Calu3 (cell line): ENCODE results near the gene GTF2IRD1. TPM values are rescaled to one million over a fixed set of nuclear protein-coding genes. Genes with fewer than 3 reads are reported as not detected.
"Not testable (repeated sequence)": the region's sequence is repeated elsewhere in the genome, so short reads cannot be mapped to it uniquely, and the experiment has no call there.

Experiments
- BruUV-seq: library from RNA; stranded (reverse); fragments of 400-500 nt; replicated peaks from 2 replicates; lab custom pipeline; 2021; lab: Mats Ljungman, UMichigan
- CTCF ChIA-PET: fragments of 300-600 bp; sonication (Branson Sonifier 250); formaldehyde crosslinking; loops from one replicate; lab custom pipeline; 2022; ENCODE audit warnings: antibody characterized with exemption; lab: Charles Lee
- DNase-seq: peaks from one replicate; pipeline ENCODE4 v3.0.0; 2022
- H3K27ac Mint-ChIP-seq: one replicate; pipeline ENCODE4 v1.8.0; 2022; ENCODE audit warnings: mixed read lengths; ENCODE audit not compliant: unreplicated experiment
- H3K27me3 Mint-ChIP-seq: one replicate; pipeline ENCODE4 v1.8.0; 2022; ENCODE audit warnings: mixed read lengths; ENCODE audit not compliant: unreplicated experiment
- H3K36me3 Mint-ChIP-seq: one replicate; pipeline ENCODE4 v1.8.0; 2022; ENCODE audit warnings: mild to moderate bottlenecking, moderate library complexity, mixed read lengths; ENCODE audit not compliant: insufficient read depth, unreplicated experiment
- H3K4me1 Mint-ChIP-seq: one replicate; pipeline ENCODE4 v1.8.0; 2022; ENCODE audit warnings: mild to moderate bottlenecking, low read depth, mixed read lengths; ENCODE audit not compliant: unreplicated experiment
- H3K4me3 Mint-ChIP-seq: one replicate; pipeline ENCODE4 v1.8.0; 2022; ENCODE audit warnings: mild to moderate bottlenecking, low read depth, moderate library complexity, mixed read lengths; ENCODE audit not compliant: unreplicated experiment
- H3K9me3 Mint-ChIP-seq: one replicate; pipeline ENCODE4 v1.8.0; 2022; ENCODE audit warnings: low read depth, mixed read lengths; ENCODE audit not compliant: unreplicated experiment
- intact Hi-C: fragments of 100-400 bp; cut with micrococcal nuclease; formaldehyde crosslinking; loops from one replicate; pipeline ENCODE4 v1.10.0; 2022; ENCODE audit not compliant: unreplicated experiment
- total RNA-seq: library from RNA; stranded (reverse); gene quantifications from 2 replicates; pipeline ENCODE4 v1.2.3, GENCODE V29; 2022
- TF ChIP-seq, protein P1 (sequence below): fragments of 200-600 bp; IDR thresholded peaks from one replicate; pipeline ENCODE4 v1.8.0; 2022; ENCODE audit warnings: antibody characterized with exemption; ENCODE audit not compliant: unreplicated experiment

The GTF2IRD1 gene
- total RNA-seq, 1 experiment from 2014 or later: 29.2 TPM

DNA sequence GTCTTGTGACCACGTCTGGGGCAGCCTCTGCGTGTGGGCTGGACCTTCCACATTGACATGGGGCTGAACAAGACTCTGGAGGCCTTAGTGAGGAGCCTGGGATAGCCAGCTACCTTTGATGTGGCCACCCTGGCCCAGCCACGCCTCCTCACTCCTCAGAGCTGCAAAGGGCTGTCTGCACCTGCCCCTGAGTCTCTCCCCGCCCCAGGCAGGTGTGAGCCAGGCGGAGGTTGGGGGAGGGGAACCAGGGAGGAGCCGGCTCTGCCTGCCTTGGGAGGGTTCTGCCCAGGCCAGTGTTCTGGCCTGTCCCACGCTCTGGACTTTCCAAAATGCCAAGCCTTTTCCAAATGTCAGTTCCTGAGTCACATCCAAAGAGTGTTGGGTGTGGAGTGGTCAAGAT, 72.2 kb downstream of the GTF2IRD1 start:
- intact Hi-C loops: loop anchor here (10.0 kb wide), 1 partner anchor 111 kb away; no protein-coding TSS in a partner anchor
- Mint-ChIP-seq H3K27me3 (no peaks in the 10 kb centered on the region), H3K36me3 (peaks cover 14% of the 10 kb centered on the region), H3K9me3 (no peaks in the 10 kb centered on the region), H3K27ac (no peak overlapping the region), H3K4me3 (no peak overlapping the region), H3K4me1 (no peaks in the 10 kb centered on the region)
- BruUV-seq: no TSS peak
- TF ChIP-seq, protein P1, sequence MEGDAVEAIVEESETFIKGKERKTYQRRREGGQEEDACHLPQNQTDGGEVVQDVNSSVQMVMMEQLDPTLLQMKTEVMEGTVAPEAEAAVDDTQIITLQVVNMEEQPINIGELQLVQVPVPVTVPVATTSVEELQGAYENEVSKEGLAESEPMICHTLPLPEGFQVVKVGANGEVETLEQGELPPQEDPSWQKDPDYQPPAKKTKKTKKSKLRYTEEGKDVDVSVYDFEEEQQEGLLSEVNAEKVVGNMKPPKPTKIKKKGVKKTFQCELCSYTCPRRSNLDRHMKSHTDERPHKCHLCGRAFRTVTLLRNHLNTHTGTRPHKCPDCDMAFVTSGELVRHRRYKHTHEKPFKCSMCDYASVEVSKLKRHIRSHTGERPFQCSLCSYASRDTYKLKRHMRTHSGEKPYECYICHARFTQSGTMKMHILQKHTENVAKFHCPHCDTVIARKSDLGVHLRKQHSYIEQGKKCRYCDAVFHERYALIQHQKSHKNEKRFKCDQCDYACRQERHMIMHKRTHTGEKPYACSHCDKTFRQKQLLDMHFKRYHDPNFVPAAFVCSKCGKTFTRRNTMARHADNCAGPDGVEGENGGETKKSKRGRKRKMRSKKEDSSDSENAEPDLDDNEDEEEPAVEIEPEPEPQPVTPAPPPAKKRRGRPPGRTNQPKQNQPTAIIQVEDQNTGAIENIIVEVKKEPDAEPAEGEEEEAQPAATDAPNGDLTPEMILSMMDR: no peak
- DNase-seq: no peak
- CTCF ChIA-PET: interaction anchor here (0.6 kb wide), 1 partner anchor 462 kb away, joined by 3 read pairs; no protein-coding TSS in a partner anchor

DNA sequence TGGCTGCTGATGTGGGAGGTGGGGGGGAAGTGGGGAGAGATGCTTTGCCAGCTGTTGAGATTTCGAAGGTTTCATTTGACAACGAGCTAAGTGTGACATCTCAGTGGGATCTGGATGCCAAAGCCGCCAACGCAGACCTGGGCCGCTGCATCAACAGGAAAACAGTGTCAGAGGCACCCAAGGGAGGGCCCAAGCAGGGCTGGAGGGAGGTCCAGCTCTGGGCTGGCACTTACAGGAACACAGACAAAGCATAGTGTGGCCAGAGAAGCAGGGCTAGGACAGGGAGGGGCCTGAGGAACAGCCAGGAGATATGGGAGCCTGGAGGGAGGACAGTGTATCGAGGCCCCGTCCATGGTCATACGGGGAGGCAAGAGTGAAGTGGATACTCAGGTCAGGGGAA, 73.1 kb downstream of the GTF2IRD1 start:
- CTCF ChIA-PET: interaction anchor here (0.5 kb wide), 1 partner anchor 79 kb away, joined by 5 read pairs; no protein-coding TSS in a partner anchor
- TF ChIP-seq, protein P1: no peak
- no peak overlapping the region for H3K4me3 Mint-ChIP-seq
- H3K4me1 Mint-ChIP-seq: no peaks in the 10 kb centered on the region
- no peaks in the 10 kb centered on the region for H3K9me3 Mint-ChIP-seq
- peaks cover 14% of the 10 kb centered on the region for H3K36me3 Mint-ChIP-seq
- no peak overlapping the region for H3K27ac Mint-ChIP-seq
- no TSS peak for BruUV-seq
- DNase-seq: no peak
- intact Hi-C loops: loop anchor here (10.0 kb wide), 1 partner anchor 112 kb away; no protein-coding TSS in a partner anchor
- no peaks in the 10 kb centered on the region for H3K27me3 Mint-ChIP-seq

DNA sequence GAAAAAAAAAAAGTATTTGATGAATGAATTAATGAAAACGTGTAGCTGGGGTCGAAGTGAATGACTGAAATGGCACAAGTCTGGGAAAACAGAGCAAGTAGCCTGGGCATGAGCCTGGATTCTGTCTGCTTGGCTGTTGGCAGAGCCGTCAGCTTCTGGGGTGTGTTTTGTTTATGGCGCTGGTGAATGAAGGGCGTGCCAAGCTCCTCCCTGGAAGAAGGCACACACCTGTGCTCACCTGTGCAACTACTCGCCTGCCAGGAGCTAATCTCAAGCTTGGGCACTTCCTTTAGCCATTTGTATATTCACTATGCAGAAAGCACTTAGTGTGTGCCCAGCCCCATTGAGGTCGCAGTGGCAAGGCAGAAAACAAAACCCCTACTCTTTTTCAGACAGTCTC, 74.1 kb downstream of the GTF2IRD1 start:
- TF ChIP-seq, protein P1: no peak
- no peak overlapping the region for H3K27ac Mint-ChIP-seq
- no peaks in the 10 kb centered on the region for H3K4me1 Mint-ChIP-seq
- H3K27me3 Mint-ChIP-seq: no peaks in the 10 kb centered on the region
- peaks cover 14% of the 10 kb centered on the region for H3K36me3 Mint-ChIP-seq
- intact Hi-C loops: loop anchor here (10.0 kb wide), 1 partner anchor 113 kb away; no protein-coding TSS in a partner anchor
- no peaks in the 10 kb centered on the region for H3K9me3 Mint-ChIP-seq
- no peak for DNase-seq
- no peak overlapping the region for H3K4me3 Mint-ChIP-seq
- CTCF ChIA-PET: interaction anchor here (0.6 kb wide), 1 partner anchor 59 kb away, joined by 5 read pairs; no protein-coding TSS in a partner anchor
- no TSS peak for BruUV-seq

DNA sequence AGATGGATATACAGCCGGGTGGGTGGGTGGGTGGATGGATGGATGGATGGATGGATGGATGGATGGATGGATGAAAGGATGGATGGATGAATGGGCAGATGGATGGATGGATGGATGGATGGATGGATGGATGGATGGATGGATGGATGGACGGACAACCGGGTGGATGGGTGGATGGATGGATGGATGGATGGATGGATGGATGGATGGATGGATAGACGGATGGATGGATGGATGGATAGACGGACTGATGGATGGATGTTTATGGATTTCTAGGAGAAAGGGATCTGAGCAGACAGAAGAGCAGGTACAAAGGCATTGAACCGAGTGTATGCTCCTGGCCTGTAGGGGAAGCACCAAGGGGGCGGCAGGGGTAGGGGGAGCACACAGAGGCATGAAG, 75.1 kb downstream of the GTF2IRD1 start:
- H3K9me3 Mint-ChIP-seq, H3K36me3 Mint-ChIP-seq, DNase-seq, BruUV-seq, H3K27me3 Mint-ChIP-seq, CTCF ChIA-PET, H3K27ac Mint-ChIP-seq, H3K4me1 Mint-ChIP-seq, H3K4me3 Mint-ChIP-seq: not testable (repeated sequence)
- intact Hi-C loops: loop anchor here (10.0 kb wide), 1 partner anchor 114 kb away; no protein-coding TSS in a partner anchor

DNA sequence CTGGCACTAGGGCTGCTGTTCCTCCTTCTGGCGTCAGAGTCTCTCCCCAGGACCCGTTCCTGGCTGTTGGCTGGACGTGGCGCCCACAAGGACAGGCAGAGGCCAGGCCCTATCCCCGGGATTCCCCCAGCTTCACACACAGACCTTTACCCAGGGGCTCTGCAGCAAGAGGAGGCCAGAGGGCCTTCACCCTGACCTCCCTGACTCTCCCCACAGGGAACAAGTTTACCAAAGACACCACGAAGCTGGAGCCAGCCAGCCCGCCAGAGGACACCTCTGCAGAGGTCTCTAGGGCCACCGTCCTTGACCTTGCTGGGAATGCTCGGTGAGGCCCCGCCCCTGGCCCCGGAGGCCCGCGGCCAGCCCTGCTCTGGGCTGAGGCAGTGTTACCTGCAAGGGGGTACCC, 82.2 kb downstream of the GTF2IRD1 start:
- CTCF ChIA-PET: no interaction called here
- DNase-seq: no peak
- no peaks in the 10 kb centered on the region for H3K9me3 Mint-ChIP-seq
- BruUV-seq: no TSS peak
- H3K27ac Mint-ChIP-seq: no peak overlapping the region
- peaks cover 5% of the 10 kb centered on the region for H3K36me3 Mint-ChIP-seq
- H3K27me3 Mint-ChIP-seq: no peaks in the 10 kb centered on the region
- TF ChIP-seq, protein P1: no peak
- intact Hi-C loops: no loop called here
- H3K4me1 Mint-ChIP-seq: no peaks in the 10 kb centered on the region
- H3K4me3 Mint-ChIP-seq: no peak overlapping the region

DNA sequence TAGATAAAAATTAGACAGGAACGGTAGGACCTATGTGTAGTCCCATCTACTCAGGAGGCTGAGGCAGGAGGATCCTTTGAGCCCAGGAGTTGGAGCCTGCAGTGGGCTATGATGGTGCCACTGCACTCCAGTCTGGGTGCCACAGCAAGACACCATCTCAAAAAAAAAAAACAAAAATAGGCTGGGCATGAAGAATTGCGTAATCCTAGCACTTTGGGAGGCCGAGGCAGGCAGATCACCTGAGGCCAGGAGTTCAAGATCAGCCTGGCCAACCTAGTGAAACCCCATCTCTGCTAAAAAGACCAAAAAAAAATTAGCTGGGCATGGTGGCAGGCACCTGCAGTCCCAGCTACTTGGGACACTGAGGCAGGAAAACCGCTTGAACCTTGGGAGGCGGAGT, 88.2 kb downstream of the GTF2IRD1 start:
- CTCF ChIA-PET, H3K4me3 Mint-ChIP-seq, H3K27ac Mint-ChIP-seq, H3K4me1 Mint-ChIP-seq, intact Hi-C loops, H3K9me3 Mint-ChIP-seq, DNase-seq, BruUV-seq, H3K27me3 Mint-ChIP-seq: not testable (repeated sequence)
- peaks cover 37% of the 10 kb centered on the region for H3K36me3 Mint-ChIP-seq
